Ishikawa (cell line): ENCODE measurements around the gene PALLD.

Source experiments
- CEBPB ChIP-seq: IDR thresholded peaks from 2 replicates; pipeline ENCODE4 v1.6.1; 2012
- CREB1 ChIP-seq: IDR thresholded peaks from 2 replicates; pipeline ENCODE4 v1.6.1; 2012; ENCODE audit warnings: low read depth
- EGR1 ChIP-seq: IDR thresholded peaks from 2 replicates; pipeline ENCODE4 v1.6.1; 2012
- EP300 ChIP-seq: IDR thresholded peaks from 2 replicates; pipeline ENCODE4 v1.6.1; 2012; ENCODE audit warnings: borderline replicate concordance
- FOXM1 ChIP-seq: IDR thresholded peaks from 2 replicates; pipeline ENCODE4 v1.6.1; 2012; ENCODE audit warnings: low read depth, borderline replicate concordance
- MAX ChIP-seq: IDR thresholded peaks from 2 replicates; pipeline ENCODE4 v1.6.1; 2012
- NFIC ChIP-seq: IDR thresholded peaks from 2 replicates; pipeline ENCODE4 v1.6.1; 2012
- RAD21 ChIP-seq: IDR thresholded peaks from 2 replicates; pipeline ENCODE4 v1.6.1; 2012; ENCODE audit warnings: low read depth
- REST ChIP-seq: IDR thresholded peaks from 2 replicates; pipeline ENCODE4 v1.6.1; 2012; ENCODE audit warnings: low read depth, mild to moderate bottlenecking
- TAF1 ChIP-seq: IDR thresholded peaks from 2 replicates; pipeline ENCODE4 v1.6.1; 2012; ENCODE audit warnings: low read depth, mild to moderate bottlenecking
- TCF12 ChIP-seq: IDR thresholded peaks from 2 replicates; pipeline ENCODE4 v1.6.1; 2012; ENCODE audit warnings: low read depth
- TEAD4 ChIP-seq: IDR thresholded peaks from 2 replicates; pipeline ENCODE4 v1.6.1; 2012
- USF1 ChIP-seq: IDR thresholded peaks from 2 replicates; pipeline ENCODE4 v1.6.1; 2012
- YY1 ChIP-seq: IDR thresholded peaks from 2 replicates; pipeline ENCODE4 v1.6.1; 2012; ENCODE audit warnings: low read depth
- ZBTB7A ChIP-seq: IDR thresholded peaks from 2 replicates; pipeline ENCODE4 v1.6.1; 2012; ENCODE audit warnings: low read depth

PALLD gene

GRCh38 chr4:168647646-168648375 is 151.0 kb downstream of the PALLD start:
- TF ChIP-seq EGR1 (no peak), TCF12 (no peak), TEAD4 (no peak), CEBPB (no peak), FOXM1 (no peak), NFIC (no peak), USF1 (no peak), REST (no peak), ZBTB7A (no peak), RAD21 (no peak), TAF1 (no peak), MAX (no peak), YY1 (no peak), CREB1 (no peak)

- TF ChIP-seq RAD21 (no peak), TAF1 (no peak), EP300 (no peak), EGR1 (no peak), CREB1 (no peak), YY1 (no peak), FOXM1 (no peak), TEAD4 (no peak), USF1 (no peak)
Measured at GRCh38 chr4:168648494-168648893, 151.6 kb downstream of the PALLD start.

- TF ChIP-seq CEBPB = no peak
- TF ChIP-seq TEAD4 = peak; percentile 38; the same call in 1 of the 2 replicates
Measured at GRCh38 chr4:168648929-168649328, 152.1 kb downstream of the PALLD start.

GRCh38 chr4:168651374-168651773 is 154.5 kb downstream of the PALLD start:
- no peak for TF ChIP-seq FOXM1
- no peak for TF ChIP-seq CEBPB
- no peak for TF ChIP-seq MAX
- no peak for TF ChIP-seq TCF12
- TF ChIP-seq TEAD4 = no peak
- no peak for TF ChIP-seq EP300
- no peak for TF ChIP-seq EGR1
- TF ChIP-seq USF1 = no peak
- no peak for TF ChIP-seq NFIC
- TF ChIP-seq REST = no peak
- no peak for TF ChIP-seq TAF1
- TF ChIP-seq YY1 = no peak
- no peak for TF ChIP-seq ZBTB7A
- no peak for TF ChIP-seq RAD21
- no peak for TF ChIP-seq CREB1

- TF ChIP-seq ZBTB7A (no peak), FOXM1 (no peak), TEAD4 (no peak)
Measured at GRCh38 chr4:168651864-168652263, 155.0 kb downstream of the PALLD start.

- no peak for TF ChIP-seq YY1
- TF ChIP-seq CEBPB = no peak
- no peak for TF ChIP-seq EGR1
- TF ChIP-seq NFIC = no peak
- TF ChIP-seq TEAD4 = no peak
- TF ChIP-seq CREB1 = no peak
- TF ChIP-seq TAF1 = no peak
- no peak for TF ChIP-seq ZBTB7A
- TF ChIP-seq TCF12 = no peak
- TF ChIP-seq USF1 = no peak
- TF ChIP-seq RAD21 = no peak
- no peak for TF ChIP-seq REST
- TF ChIP-seq EP300 = no peak
- no peak for TF ChIP-seq FOXM1
- no peak for TF ChIP-seq MAX
Measured at GRCh38 chr4:168652755-168653154, 155.9 kb downstream of the PALLD start.
